T-helper 9 cell (primary cell): Measurements from ENCODE around the gene LPCAT2.

ENCODE experiments used
- DNase-seq: peaks from one replicate; pipeline ENCODE4 v3.0.0-alpha.2; 2020

The LPCAT2 gene

DNA sequence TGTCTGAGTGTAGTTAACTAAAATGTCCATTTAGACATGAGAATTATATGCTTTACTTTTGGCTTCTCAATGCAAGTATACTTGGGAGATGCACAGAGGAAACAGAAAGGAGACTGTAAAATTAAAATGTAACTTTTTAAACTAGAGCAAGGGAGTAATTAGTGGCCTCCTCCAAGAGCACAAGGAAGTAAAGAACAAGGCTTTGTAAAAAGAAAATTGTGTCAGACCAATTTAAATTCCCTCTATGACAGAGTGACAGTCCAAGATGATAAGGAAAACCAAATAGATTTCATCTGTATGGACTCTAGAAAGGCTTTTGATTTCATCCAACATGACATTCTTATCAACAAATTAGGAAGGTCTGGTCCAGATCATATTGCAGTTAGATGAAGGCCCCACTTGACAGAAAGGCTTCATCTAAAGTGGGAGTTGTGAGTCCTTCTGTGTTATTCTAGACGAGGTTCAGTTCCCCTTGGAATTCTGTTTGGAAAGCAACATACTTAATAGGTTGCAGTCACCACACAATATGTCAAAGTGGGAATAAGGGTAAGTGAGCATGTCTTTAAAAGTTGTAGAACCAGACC, 51.2 kb downstream of the LPCAT2 start:
- DNase-seq = no peak

DNA sequence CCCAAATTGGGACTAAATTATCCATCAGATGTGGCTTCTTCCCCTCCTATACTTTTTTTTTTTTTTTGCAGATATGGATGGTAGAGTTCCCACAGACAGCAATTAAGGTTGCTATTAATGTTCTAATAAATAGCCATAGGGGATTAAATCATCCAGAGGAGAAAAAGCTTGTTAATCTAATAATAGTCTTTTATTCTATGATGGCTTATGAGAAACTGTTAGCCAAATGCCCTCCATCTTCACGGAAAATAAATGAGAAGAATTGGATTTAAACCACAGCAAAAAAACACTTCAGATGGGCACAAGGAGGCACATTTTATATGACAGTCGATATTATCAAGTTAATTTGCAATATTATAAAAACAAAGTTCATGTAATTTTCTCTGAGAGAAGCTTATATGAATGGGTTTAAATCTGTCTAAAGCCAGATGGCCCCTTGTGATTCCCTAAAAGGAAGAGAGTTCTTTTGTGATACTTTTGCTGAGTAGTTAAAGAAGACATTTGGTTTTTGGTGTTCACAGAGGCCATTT, 52.5 kb downstream of the LPCAT2 start:
- DNase-seq = no peak

DNA sequence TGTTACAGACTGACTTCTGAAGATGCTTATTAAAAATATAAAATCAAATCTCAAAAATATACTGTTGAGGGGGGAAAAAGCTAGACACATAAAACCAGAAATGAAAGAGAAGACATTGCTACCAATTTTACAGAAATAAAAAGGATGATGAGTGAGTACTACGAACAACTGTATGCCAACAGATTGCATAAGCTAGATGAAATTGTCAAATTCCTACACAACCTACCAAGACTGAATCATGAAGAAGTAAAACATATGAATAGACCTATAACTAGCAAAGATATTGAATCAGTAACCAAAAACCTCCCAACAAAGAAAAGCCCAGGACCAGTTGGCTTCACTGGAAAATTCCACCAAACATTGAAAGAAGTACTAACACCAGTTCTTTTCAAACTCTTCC, 54.1 kb downstream of the LPCAT2 start:
- no peak for DNase-seq

DNA sequence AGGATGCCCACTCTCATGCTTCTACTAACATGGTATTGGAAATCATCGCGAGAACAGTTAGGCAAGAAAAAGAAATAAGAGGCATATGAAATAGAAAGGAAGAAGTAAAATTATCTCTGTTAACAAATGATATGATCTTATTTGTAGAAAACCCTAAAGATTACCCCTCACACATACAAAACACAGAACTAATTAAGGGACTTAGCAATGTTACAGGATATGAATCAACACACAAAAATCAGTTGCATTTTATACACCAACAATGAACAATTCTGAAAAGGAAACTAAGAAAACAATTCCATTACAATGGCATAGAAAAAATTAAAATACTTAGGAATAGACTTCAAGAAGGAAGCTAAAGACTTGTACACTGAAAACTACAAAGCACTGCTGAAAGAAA, 54.9 kb downstream of the LPCAT2 start:
- no peak for DNase-seq

DNA sequence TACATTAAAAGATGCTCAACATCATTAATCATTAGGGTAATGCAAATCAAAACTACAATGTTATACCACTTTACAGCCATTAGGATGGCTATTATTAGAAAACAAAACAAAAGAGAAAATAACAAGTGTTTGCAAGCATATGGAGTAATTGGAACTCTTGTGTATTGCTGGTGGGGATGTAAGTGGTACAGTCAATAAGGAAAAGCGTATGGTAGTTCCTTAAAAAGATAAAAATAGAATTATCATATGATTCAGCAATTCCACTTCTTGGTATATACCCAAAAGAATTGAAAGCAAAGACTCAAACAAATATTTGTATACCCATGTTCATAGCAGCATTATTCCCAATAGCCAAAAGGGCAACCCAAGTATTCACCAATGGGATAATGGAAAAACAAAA, 56.2 kb downstream of the LPCAT2 start:
- no peak for DNase-seq

DNA sequence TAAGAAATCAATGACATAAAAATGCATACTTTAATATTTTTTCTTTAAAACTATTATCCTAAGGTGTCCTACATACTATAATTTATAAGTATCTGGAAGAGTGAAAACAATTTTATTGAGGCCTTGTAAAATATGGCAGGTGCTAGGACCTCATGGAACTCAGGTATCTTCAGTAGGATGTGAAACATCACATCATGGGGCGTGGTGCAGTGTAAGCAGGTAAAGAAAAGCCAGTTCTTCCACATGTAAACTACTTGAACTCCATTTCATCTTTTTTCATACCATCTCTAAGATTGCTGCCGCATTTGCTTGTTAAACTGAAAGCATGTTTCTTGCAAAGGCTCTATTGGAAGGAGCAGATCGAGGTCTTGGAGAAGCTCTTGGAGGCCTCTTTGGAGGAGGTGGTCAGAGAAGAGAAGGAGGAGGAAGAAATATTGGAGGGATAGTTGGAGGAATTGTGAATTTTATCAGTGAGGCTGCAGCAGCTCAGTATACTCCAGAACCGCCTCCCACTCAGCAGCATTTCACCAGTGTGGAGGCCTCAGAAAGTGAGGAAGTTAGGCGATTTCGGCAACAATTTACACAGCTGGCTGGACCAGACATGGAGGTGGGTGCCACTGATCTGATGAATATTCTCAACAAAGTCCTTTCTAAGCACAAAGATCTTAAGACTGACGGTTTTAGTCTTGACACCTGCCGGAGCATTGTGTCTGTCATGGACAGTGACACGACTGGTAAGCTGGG, 57.7 kb downstream of the LPCAT2 start, which contains the start of gene CAPNS2:
CAPNS2 (plus strand) TSS at position 253 of the 744 bp plus-strand sequence; CDS start at position 326, 73 bp downstream.
- no peak for DNase-seq

DNA sequence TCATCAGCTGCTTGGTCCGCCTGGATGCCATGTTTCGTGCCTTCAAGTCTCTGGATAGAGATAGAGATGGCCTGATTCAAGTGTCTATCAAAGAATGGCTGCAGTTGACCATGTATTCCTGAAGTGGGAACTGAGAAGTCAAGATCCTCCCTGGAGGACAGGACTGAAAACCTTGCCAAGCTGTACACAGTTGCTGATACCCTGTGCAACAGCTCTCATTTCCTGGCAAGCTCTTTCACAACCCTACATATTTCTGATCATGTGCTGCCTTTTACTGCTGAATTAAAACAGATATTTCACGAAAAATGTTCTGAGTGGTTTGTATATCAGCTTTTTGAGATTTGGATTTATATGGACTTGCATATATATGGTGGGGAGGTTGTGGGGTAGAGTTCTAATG, 58.5 kb downstream of the LPCAT2 start:
- DNase-seq = no peak

DNA sequence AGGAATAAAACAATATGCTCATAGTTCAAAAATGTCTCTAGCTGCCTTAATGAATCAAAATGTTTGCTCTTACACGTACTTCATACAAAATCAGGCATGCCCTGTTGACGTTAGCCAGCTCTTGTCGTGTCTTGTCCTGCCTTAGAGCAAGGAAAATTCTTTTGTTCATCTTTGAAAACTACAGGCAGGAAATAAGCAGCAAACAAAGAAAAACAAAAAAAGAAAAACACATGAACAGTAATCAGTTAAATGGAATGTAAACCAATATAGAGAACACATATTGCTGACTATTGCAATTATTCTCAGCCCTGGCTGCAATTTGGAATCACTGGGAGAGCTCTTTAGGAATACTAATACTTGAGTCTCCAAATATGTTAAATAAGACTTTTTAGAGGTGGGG, 59.3 kb downstream of the LPCAT2 start:
- DNase-seq = no peak

DNA sequence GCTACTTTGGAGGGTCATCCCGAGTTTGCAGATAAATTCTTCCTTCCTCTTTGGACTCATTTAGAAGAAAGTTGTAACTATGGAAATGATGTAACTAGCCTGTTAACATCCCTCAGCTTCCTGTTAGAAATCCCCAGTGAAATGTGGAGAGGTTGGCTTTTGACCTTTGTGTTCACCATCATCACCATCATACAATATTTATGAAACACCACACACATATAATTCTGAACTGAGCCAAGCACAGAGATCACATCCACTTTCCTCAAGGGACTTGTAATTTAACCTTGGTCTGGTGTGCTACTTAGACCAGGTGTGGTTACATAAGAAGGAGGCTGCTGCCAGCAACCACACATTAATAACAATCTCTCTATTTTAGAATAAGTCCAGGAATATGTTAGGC, 60.2 kb downstream of the LPCAT2 start:
- no peak for DNase-seq

DNA sequence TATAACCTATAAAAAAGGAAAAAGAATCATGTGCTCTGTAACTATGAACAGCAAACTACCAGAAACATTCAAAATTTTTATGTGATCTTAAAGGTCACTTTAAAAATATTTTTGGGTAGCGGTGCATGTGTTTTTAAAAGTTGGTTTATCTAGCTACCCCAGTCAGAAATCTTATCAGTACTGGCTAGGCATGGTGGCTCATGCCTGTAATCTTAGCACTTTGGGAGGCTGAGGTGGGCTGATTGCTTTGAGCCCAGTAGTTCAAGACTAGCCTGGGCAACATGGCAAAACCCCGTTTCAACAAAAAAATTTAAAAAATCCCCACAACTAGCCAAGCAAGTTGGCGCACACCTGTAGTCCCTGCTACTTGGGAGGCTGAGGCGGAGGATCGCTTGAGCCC, 61.3 kb downstream of the LPCAT2 start:
- DNase-seq = no peak

DNA sequence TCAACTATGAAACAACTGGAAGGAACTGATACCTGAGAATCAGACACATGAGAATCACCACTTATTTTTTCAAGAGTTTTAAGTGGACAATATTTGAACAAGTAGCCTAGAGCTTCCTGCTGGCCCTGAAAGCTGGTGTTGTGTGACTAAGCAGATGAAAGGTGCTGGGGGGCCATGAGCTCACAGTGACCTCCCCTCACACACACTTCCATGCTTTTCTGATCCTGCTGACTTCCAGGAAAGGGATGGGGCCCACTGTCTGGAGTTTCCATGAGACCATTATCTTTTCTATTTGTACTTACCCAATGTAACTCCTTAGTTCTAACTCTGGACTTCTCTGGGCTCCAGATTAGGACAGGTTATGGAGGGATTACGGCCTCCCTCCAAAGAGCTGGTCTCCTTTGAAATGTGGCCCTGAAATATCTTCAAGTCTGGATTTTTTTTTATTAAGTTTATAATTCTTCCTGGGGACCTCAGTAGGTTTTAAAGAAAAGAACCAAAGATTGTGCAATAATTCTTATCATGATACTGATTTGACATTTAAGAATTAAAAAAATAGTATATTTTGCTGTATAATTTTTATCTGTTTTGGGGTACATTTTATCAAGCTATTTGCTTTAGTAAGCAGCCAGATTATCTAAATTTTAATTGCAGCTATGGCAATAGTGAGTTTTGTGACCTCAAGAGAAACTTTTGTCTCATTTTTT, 62.5 kb downstream of the LPCAT2 start:
- no peak for DNase-seq

DNA sequence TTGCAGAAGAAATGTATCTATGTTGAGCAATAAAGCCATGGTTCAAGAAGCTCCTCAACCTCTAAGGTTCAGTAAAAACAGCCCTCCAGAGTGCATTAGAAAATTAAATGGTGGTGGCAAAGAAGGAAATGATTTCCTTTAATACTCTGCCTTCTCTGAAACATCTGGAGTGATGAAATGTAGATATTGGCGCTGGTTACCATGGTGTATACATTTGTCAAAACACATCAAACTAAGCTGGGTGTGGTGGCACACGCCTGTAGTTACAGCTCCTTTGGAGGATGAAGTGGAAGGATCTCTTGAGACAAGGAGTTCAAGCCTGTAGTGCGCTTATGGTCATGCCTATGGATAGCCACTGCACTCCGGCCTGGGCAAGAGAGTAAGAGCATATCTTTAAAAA, 63.6 kb downstream of the LPCAT2 start:
- no peak for DNase-seq

DNA sequence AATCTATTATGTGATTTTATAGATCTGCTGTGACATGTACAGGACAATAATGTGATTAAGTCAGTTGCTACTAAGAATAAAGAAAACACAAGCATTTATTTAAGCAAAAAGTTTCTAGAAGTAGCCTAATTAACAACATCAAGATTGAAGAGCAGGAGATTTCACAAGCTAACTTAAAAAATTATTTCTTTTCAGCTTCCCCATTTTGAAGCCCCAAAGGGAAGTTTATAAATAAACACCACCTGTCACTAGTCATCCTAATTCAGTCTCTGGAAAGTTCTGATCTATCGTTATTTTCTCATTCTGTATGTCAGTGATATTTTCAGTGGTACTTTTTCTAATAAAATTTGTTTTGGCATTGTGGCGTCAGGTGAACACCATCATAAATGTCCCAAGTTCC, 65.9 kb downstream of the LPCAT2 start:
- no peak for DNase-seq

DNA sequence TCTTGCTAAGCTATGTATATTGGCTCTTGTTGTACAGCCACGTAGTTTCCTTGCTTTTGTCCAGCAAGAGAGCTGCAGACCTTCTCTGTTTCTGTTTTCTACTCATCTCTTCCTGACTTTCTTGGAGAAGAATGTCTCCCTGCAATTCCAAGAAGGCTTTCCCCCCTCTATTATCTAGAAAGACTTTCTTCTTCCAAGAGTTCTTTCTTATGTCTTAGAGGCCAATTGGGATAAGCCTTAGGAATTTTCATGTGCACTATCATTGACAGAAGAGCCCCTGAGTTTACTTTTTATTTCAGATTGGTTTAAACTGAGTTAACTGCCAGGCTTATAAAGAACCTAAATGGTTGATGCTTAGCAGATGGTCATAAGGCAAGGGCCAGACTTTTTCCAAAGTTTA, 66.6 kb downstream of the LPCAT2 start:
- DNase-seq = no peak

DNA sequence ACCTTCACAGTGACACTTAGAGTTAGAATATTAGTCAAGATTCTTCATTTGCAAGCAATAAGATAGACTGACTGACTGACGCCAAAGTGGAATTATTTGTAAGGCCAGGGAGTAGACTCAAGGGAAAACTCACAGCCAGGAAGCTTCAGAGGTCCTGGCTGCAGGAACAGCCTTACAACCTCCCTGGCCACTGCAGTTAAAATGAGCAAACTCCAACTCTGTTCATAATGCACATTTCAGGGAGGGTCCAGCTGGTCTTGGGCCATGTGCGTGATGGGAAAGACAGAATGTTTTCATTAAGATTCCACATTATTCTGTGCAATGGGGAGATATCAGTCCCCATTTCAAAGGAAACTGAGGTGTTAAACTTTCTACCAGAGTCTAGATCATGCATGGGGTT, 67.5 kb downstream of the LPCAT2 start:
- no peak for DNase-seq

DNA sequence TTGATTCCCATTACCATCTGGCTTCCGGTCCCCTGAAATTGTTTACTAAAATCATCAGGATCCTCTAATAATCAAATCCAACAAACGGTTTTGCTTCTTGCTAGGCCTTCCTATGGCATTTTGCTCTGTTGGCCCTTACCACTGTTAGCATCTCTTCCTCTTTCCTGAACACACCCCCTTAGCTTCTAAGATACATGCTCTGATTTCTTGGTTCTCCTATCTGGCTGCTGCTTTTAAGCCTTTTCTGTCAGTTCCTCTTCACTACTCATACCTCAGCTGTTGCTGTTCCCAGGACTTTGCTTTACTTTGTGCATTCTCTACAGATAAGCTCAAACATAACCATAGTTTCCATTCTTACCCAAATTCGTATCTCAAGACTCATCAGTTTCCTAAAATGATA, 69.0 kb downstream of the LPCAT2 start:
- DNase-seq = no peak

DNA sequence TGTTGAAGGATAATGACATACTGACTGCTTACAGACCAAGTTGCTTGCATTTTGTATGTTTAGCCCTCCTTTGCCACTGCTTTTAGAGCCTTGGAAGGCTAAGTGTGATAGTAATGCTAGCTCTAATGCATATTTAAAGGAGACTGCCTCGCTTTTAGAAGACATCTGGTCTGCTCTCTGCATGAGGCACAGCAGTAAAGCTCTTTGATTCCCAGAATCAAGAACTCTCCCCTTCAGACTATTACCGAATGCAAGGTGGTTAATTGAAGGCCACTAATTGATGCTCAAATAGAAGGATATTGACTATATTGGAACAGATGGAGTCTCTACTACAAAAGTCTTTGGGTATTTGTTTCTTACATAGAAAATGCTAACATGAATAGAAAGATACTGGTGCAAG, 76.8 kb downstream of the LPCAT2 start:
- DNase-seq = no peak

DNA sequence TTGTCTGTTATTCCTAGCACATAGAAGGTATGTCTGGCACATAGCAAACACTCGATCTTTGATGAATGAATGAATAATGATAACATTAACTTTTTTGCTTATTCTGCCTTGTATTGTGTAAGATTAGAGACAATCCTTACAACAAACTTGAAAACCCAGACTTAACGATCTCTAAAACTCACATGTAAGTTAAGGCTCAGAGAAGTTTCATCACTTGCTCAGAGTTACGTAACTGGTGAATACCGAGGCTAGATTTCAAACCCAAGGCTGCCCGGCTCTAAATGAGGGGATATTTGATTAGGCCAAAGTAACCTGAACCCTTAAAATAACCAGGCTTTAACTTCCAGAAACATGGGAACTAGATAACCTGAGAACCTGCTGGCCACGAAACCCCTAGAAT, 79.9 kb downstream of the LPCAT2 start:
- no peak for DNase-seq

DNA sequence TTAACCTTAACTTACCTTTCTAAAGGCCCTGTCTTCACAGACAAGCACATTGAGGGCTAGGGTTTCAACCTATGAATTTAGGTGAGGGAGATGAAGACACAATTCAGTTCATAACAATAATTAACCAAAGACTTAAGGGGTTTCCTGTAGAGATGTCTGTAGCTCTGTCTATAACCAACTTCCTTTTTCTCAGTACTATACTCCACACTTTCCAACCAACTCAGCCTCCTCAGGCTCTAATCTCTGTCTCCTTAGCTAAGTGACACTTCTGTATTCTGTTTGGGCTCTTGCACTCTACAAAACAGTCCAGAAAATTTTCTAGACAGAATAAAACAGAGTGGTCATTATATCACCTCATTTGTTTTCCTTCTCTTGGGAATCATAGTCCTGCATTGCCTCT, 83.4 kb downstream of the LPCAT2 start:
- DNase-seq = no peak

DNA sequence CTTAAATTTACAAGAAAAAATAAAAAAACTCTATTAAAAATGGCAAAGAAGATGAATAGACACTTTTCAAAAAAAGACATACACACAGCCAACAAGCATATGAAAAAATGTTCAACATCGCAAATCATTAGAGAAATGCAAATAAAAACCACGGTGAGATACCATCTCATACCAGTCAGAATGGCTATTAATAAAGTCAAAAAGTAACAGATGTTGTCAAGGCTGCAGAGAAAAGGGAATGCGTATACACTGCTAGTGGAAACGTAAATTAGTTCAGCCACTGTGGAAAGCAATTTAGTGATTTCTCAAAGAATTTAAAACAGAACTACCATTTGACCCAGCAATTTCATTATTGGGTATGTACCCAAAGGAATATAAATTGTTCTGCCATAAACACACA, 89.1 kb downstream of the LPCAT2 start:
- no peak for DNase-seq

DNA sequence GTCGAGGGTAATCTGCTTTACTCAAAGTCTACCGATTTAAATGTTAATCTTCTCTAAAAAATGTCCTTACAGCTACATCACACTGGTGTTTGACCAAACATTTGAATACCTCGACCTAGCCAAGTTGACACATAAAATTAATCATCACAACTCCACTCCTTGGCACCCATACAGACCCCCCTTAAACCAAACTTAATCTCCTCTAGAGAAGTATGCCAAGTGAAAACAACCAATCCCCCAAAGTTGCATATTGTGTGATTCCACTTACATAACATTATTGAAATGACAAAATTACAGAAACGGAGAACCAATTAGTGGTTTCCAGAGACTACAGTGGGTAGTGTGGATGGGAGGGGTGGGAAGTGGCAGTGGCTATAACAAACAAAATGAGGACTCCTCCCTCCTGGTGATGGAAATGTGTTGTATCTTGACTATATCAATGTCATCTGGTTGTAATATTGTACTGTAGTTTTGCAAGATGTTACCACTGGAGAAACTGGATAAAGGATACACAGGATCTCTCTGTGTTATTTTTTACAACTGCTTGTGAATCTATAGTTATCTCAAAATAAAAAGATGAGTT, 97.0 kb downstream of the LPCAT2 start:
- DNase-seq = no peak

DNA sequence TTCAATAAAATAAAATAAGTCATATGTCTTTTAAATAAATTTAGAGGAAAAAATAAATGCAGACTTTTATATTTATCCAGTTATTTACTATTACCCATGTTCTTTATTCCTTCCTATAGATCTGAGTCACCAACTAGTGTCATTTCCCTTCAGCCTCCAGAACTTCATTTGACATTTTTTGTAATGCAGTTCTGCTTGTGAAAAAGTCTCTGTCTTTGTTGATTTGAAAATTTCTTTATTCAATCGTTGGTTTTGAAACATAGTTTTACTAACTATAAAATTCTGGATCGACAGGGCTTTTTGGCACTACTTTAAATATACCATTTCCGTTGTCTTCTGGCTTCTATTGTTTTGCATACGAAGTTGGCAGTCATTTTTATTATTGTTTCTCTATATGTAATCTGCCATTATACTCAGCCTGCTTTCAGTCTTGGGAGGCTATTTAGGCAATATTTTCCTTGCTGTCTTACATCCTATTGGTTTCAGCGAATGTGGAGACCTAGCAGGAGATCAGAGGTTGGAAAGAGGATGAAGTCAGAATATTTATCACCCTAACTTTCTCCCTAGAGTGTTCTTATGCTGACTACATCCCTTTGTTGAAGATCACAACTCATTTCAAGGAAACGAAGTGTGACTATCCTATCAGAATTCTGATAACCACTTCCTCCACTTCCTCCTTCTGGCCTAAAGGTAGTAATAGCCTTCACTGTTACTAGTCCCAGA, 104.9 kb downstream of the LPCAT2 start:
- no peak for DNase-seq

DNA sequence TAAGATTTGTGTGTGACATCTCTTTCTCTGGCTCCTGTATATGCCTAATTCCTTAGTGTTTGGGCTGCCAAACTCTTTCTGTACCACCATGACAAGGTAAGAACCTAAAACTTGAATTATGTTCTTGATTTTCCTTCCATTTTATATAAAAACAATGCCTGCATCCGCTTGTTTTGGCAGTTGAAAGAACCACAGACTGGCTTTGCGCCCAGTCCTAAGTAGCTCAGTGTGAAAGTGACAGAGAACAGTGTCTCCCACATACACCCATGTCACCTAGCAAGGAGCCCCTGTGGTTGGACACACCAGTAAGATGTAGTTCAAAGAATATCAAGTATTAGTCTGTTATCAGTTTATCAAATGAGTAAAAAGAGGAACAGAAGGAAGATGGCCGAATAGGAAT, 106.2 kb downstream of the LPCAT2 start:
- no peak for DNase-seq
